Ramos (cell line): ENCODE results near the gene NEU4.
"Not testable (repeated sequence)": the region's sequence is repeated elsewhere in the genome, so short reads cannot be mapped to it uniquely, and the experiment has no call there.

Experiments used
- in situ Hi-C: fragments of 300-500 bp; cut with MboI; formaldehyde crosslinking; loops from one replicate; pipeline ENCODE4 v1.14.3; 2022; ENCODE audit warnings: low sequenced_read_pairs; ENCODE audit not compliant: unreplicated experiment

The NEU4 gene

GRCh38 chr2:241823531-241824437 is 14.8 kb downstream of the NEU4 start:
- in situ Hi-C loops: not testable (repeated sequence)

GRCh38 chr2:241827394-241827793 is 18.4 kb downstream of the NEU4 start:
- in situ Hi-C loops: no loop called here

GRCh38 chr2:241833101-241833663 is 24.2 kb downstream of the NEU4 start:
- in situ Hi-C loops: no loop called here

GRCh38 chr2:241833756-241834526 is 24.9 kb downstream of the NEU4 start:
- in situ Hi-C loops: not testable (repeated sequence)

- in situ Hi-C loops: no loop called here
Observed at GRCh38 chr2:241834527-241835210, 25.7 kb downstream of the NEU4 start.

GRCh38 chr2:241835611-241836010 is 26.6 kb downstream of the NEU4 start:
- in situ Hi-C loops: no loop called here

- in situ Hi-C loops: no loop called here
Observed at GRCh38 chr2:241836292-241836691, 27.3 kb downstream of the NEU4 start.

- in situ Hi-C loops: no loop called here
Observed at GRCh38 chr2:241837197-241837965, 28.4 kb downstream of the NEU4 start.

GRCh38 chr2:241841181-241842066 is 32.4 kb downstream of the NEU4 start:
- in situ Hi-C loops: no loop called here

- in situ Hi-C loops: no loop called here
Observed at GRCh38 chr2:241842067-241842415, 33.0 kb downstream of the NEU4 start.

GRCh38 chr2:241842620-241843211 is 33.7 kb downstream of the NEU4 start:
- in situ Hi-C loops: no loop called here

- in situ Hi-C loops: no loop called here
Observed at GRCh38 chr2:241843321-241844065, 34.5 kb downstream of the NEU4 start.

GRCh38 chr2:241844066-241844728 is 35.2 kb downstream of the NEU4 start:
- in situ Hi-C loops: no loop called here

GRCh38 chr2:241844831-241845578 is 36.0 kb downstream of the NEU4 start:
- in situ Hi-C loops: no loop called here

GRCh38 chr2:241846406-241846805 is 37.4 kb downstream of the NEU4 start:
- in situ Hi-C loops: no loop called here

GRCh38 chr2:241848761-241849615 is 40.0 kb downstream of the NEU4 start:
- in situ Hi-C loops: no loop called here
